NCI-H2196 treated with DMSO at 0.1 percent for 48 hours (cell line): ENCODE results near the gene NFASC.

ENCODE experiments used
- DNase-seq: peaks from one replicate; lab custom pipeline; 2025; ENCODE audit not compliant: unreplicated experiment; lab: John Stamatoyannopoulos, UW

NFASC gene

GRCh38 chr1:205058853-205059252, 188.2 kb downstream of the NFASC start:
- DNase-seq: no peak

- DNase-seq: no peak
Observed at GRCh38 chr1:205059660-205060059, 189.0 kb downstream of the NFASC start.

- no peak for DNase-seq
Observed at GRCh38 chr1:205060746-205061145, 190.1 kb downstream of the NFASC start.

- DNase-seq: no peak
Observed at GRCh38 chr1:205061227-205061626, 190.6 kb downstream of the NFASC start.

GRCh38 chr1:205061665-205062069, 191.0 kb downstream of the NFASC start:
- peak; percentile 65 for DNase-seq

GRCh38 chr1:205062319-205062718, 191.7 kb downstream of the NFASC start:
- no peak for DNase-seq

- DNase-seq: no peak
Observed at GRCh38 chr1:205062895-205063294, 192.2 kb downstream of the NFASC start.

GRCh38 chr1:205064301-205064700, 193.6 kb downstream of the NFASC start:
- DNase-seq: no peak

- DNase-seq: no peak
Observed at GRCh38 chr1:205064741-205065316, 194.2 kb downstream of the NFASC start.

- DNase-seq: no peak
Observed at GRCh38 chr1:205065666-205066065, 195.0 kb downstream of the NFASC start.

- no peak for DNase-seq
Observed at GRCh38 chr1:205066141-205066818, 195.6 kb downstream of the NFASC start.

- DNase-seq: no peak
Observed at GRCh38 chr1:205067031-205067430, 196.4 kb downstream of the NFASC start.

- DNase-seq: no peak
Observed at GRCh38 chr1:205068001-205068400, 197.3 kb downstream of the NFASC start.

GRCh38 chr1:205068457-205069040, 197.9 kb downstream of the NFASC start:
- no peak for DNase-seq

- DNase-seq: no peak
Observed at GRCh38 chr1:205069371-205070125, 198.9 kb downstream of the NFASC start.

GRCh38 chr1:205071028-205071409, 200.4 kb downstream of the NFASC start:
- no peak for DNase-seq

- DNase-seq: no peak
Observed at GRCh38 chr1:205071801-205072200, 201.1 kb downstream of the NFASC start.

GRCh38 chr1:205072286-205072685, 201.6 kb downstream of the NFASC start:
- DNase-seq: no peak
